Measurements from ENCODE around the gene COL4A2. TPM values are rescaled to one million over a fixed set of nuclear protein-coding genes. Genes with fewer than 3 reads are reported as not detected.

COL4A2 gene
- total and polyA plus RNA-seq, 4 donors = 130 to 334 (median 170) TPM

GRCh38 chr13:110521296-110521680 lies 214.2 kb downstream of the COL4A2 start:
- DNase-seq (ENCODE audit: low read depth in 4 of 6, low spot score in 6 of 6) = peak in 1 of 6 donors; percentile 84
- Histone ChIP-seq H3K36me3 (ENCODE audit: control insufficient read depth, insufficient read depth, low read length) (no peaks in the 10 kb centered on the region), H3K27ac (ENCODE audit: low read depth, low read length) (peak overlapping the region; percentile 27), H3K4me1 (ENCODE audit: control insufficient read depth, insufficient read depth, low read length) (peaks cover 53% of the 10 kb centered on the region), H3K4me3 (ENCODE audit: low read depth, low read length) (no peak overlapping the region), H3K27me3 (ENCODE audit: control insufficient read depth, insufficient read depth, low read length) (no peaks in the 10 kb centered on the region), H3K9me3 (ENCODE audit: control insufficient read depth, insufficient read depth, low read length) (no peaks in the 10 kb centered on the region)
- 26% methylated on average over 9 of the region's 10 CpGs for WGBS (ENCODE audit: insufficient coverage)

GRCh38 chr13:110521946-110522345 lies 214.9 kb downstream of the COL4A2 start:
- Histone ChIP-seq H3K36me3 (ENCODE audit: control insufficient read depth, insufficient read depth, low read length) (no peaks in the 10 kb centered on the region), H3K27me3 (ENCODE audit: control insufficient read depth, insufficient read depth, low read length) (no peaks in the 10 kb centered on the region), H3K4me3 (ENCODE audit: low read depth, low read length) (no peak overlapping the region), H3K9me3 (ENCODE audit: control insufficient read depth, insufficient read depth, low read length) (no peaks in the 10 kb centered on the region), H3K27ac (ENCODE audit: low read depth, low read length) (no peak overlapping the region), H3K4me1 (ENCODE audit: control insufficient read depth, insufficient read depth, low read length) (peaks cover 53% of the 10 kb centered on the region)
- WGBS (ENCODE audit: insufficient coverage) = 98% methylated on average over 5 of the region's 7 CpGs
- DNase-seq (ENCODE audit: low read depth in 4 of 6, low spot score in 6 of 6) = no peak

- DNase-seq (ENCODE audit: low read depth in 4 of 6, low spot score in 6 of 6) = peak in 1 of 6 donors; percentile 62
- 63% methylated on average over 2 of the region's 5 CpGs for WGBS (ENCODE audit: insufficient coverage)
- H3K27ac ChIP-seq (ENCODE audit: low read depth, low read length) = no peak overlapping the region
- H3K27me3 ChIP-seq (ENCODE audit: control insufficient read depth, insufficient read depth, low read length) = no peaks in the 10 kb centered on the region
- H3K4me3 ChIP-seq (ENCODE audit: low read depth, low read length) = no peak overlapping the region
- no peaks in the 10 kb centered on the region for H3K9me3 ChIP-seq (ENCODE audit: control insufficient read depth, insufficient read depth, low read length)
- no peaks in the 10 kb centered on the region for H3K36me3 ChIP-seq (ENCODE audit: control insufficient read depth, insufficient read depth, low read length)
- peaks cover 60% of the 10 kb centered on the region for H3K4me1 ChIP-seq (ENCODE audit: control insufficient read depth, insufficient read depth, low read length)
These were observed 215.6 kb downstream of the COL4A2 start for GRCh38 chr13:110522721-110523120.

- no peak for DNase-seq (ENCODE audit: low read depth in 4 of 6, low spot score in 6 of 6)
- Histone ChIP-seq H3K4me3 (ENCODE audit: low read depth, low read length) (no peak overlapping the region), H3K36me3 (ENCODE audit: control insufficient read depth, insufficient read depth, low read length) (no peaks in the 10 kb centered on the region), H3K4me1 (ENCODE audit: control insufficient read depth, insufficient read depth, low read length) (peaks cover 64% of the 10 kb centered on the region), H3K27ac (ENCODE audit: low read depth, low read length) (no peak overlapping the region), H3K27me3 (ENCODE audit: control insufficient read depth, insufficient read depth, low read length) (no peaks in the 10 kb centered on the region), H3K9me3 (ENCODE audit: control insufficient read depth, insufficient read depth, low read length) (no peaks in the 10 kb centered on the region)
- WGBS (ENCODE audit: insufficient coverage) = 76% methylated on average over 9 of the region's 9 CpGs
These were observed 216.1 kb downstream of the COL4A2 start for GRCh38 chr13:110523180-110523579.

- 93% methylated on average over 10 of the region's 17 CpGs for WGBS (ENCODE audit: insufficient coverage)
- Histone ChIP-seq H3K36me3 (ENCODE audit: control insufficient read depth, insufficient read depth, low read length) (no peaks in the 10 kb centered on the region), H3K4me1 (ENCODE audit: control insufficient read depth, insufficient read depth, low read length) (peaks cover 65% of the 10 kb centered on the region), H3K27ac (ENCODE audit: low read depth, low read length) (no peak overlapping the region), H3K9me3 (ENCODE audit: control insufficient read depth, insufficient read depth, low read length) (no peaks in the 10 kb centered on the region), H3K27me3 (ENCODE audit: control insufficient read depth, insufficient read depth, low read length) (no peaks in the 10 kb centered on the region), H3K4me3 (ENCODE audit: low read depth, low read length) (no peak overlapping the region)
- DNase-seq (ENCODE audit: low read depth in 4 of 6, low spot score in 6 of 6) = peak in 1 of 6 donors; percentile 53
These were observed 216.9 kb downstream of the COL4A2 start for GRCh38 chr13:110523838-110524540.

GRCh38 chr13:110524541-110525257 lies 217.6 kb downstream of the COL4A2 start:
- Histone ChIP-seq H3K27ac (ENCODE audit: low read depth, low read length) (no peak overlapping the region), H3K36me3 (ENCODE audit: control insufficient read depth, insufficient read depth, low read length) (no peaks in the 10 kb centered on the region), H3K27me3 (ENCODE audit: control insufficient read depth, insufficient read depth, low read length) (no peaks in the 10 kb centered on the region), H3K4me1 (ENCODE audit: control insufficient read depth, insufficient read depth, low read length) (peaks cover 72% of the 10 kb centered on the region), H3K4me3 (ENCODE audit: low read depth, low read length) (no peak overlapping the region), H3K9me3 (ENCODE audit: control insufficient read depth, insufficient read depth, low read length) (no peaks in the 10 kb centered on the region)
- 71% methylated on average over 19 of the region's 21 CpGs for WGBS (ENCODE audit: insufficient coverage)
- DNase-seq (ENCODE audit: low read depth in 4 of 6, low spot score in 6 of 6) = peak in 1 of 6 donors; percentile 34

- no peak for DNase-seq (ENCODE audit: low read depth in 4 of 6, low spot score in 6 of 6)
- H3K36me3 ChIP-seq (ENCODE audit: control insufficient read depth, insufficient read depth, low read length) = no peaks in the 10 kb centered on the region
- no peaks in the 10 kb centered on the region for H3K9me3 ChIP-seq (ENCODE audit: control insufficient read depth, insufficient read depth, low read length)
- H3K4me3 ChIP-seq (ENCODE audit: low read depth, low read length) = no peak overlapping the region
- H3K27me3 ChIP-seq (ENCODE audit: control insufficient read depth, insufficient read depth, low read length) = no peaks in the 10 kb centered on the region
- H3K4me1 ChIP-seq (ENCODE audit: control insufficient read depth, insufficient read depth, low read length) = peaks cover 68% of the 10 kb centered on the region
- 74% methylated on average over 24 of the region's 25 CpGs for whole genome bisulfite sequencing (ENCODE audit: insufficient coverage)
- no peak overlapping the region for H3K27ac ChIP-seq (ENCODE audit: low read depth, low read length)
These were observed 218.5 kb downstream of the COL4A2 start for GRCh38 chr13:110525328-110526319.

- H3K4me3 ChIP-seq (ENCODE audit: low read depth, low read length) = no peak overlapping the region
- H3K27me3 ChIP-seq (ENCODE audit: control insufficient read depth, insufficient read depth, low read length) = no peaks in the 10 kb centered on the region
- no peak for DNase-seq (ENCODE audit: low read depth in 4 of 6, low spot score in 6 of 6)
- H3K27ac ChIP-seq (ENCODE audit: low read depth, low read length) = no peak overlapping the region
- no peaks in the 10 kb centered on the region for H3K36me3 ChIP-seq (ENCODE audit: control insufficient read depth, insufficient read depth, low read length)
- no peaks in the 10 kb centered on the region for H3K9me3 ChIP-seq (ENCODE audit: control insufficient read depth, insufficient read depth, low read length)
- WGBS (ENCODE audit: insufficient coverage) = 58% methylated on average over 2 of the region's 5 CpGs
- H3K4me1 ChIP-seq (ENCODE audit: control insufficient read depth, insufficient read depth, low read length) = peaks cover 55% of the 10 kb centered on the region
These were observed 221.3 kb downstream of the COL4A2 start for GRCh38 chr13:110528371-110528770.

- DNase-seq (ENCODE audit: low read depth in 4 of 6, low spot score in 6 of 6) = no peak
- no peaks in the 10 kb centered on the region for H3K36me3 ChIP-seq (ENCODE audit: control insufficient read depth, insufficient read depth, low read length)
- peaks cover 51% of the 10 kb centered on the region for H3K4me1 ChIP-seq (ENCODE audit: control insufficient read depth, insufficient read depth, low read length)
- H3K27ac ChIP-seq (ENCODE audit: low read depth, low read length) = no peak overlapping the region
- WGBS (ENCODE audit: insufficient coverage) = 51% methylated on average over 5 of the region's 6 CpGs
- H3K27me3 ChIP-seq (ENCODE audit: control insufficient read depth, insufficient read depth, low read length) = no peaks in the 10 kb centered on the region
- H3K4me3 ChIP-seq (ENCODE audit: low read depth, low read length) = no peak overlapping the region
- H3K9me3 ChIP-seq (ENCODE audit: control insufficient read depth, insufficient read depth, low read length) = no peaks in the 10 kb centered on the region
These were observed 221.8 kb downstream of the COL4A2 start for GRCh38 chr13:110528911-110529310.

Data from spinal cord (tissue), 10 donors.